Right kidney (tissue), 9 donors: Measurements from ENCODE around the gene GAGE12G.
"Not testable (repeated sequence)": the region's sequence is repeated elsewhere in the genome, so short reads cannot be mapped to it uniquely, and the experiment has no call there.

Experiments
- DNase-seq: peaks from one replicate; pipeline ENCODE4 v3.0.0-alpha.2; 2016
- long read RNA-seq, 8 donors: transcript quantifications; one replicate each; lab custom pipeline, GENCODE V29; 2026

The GAGE12G gene
- long read RNA-seq, donor 1 = 0 reads
- long read RNA-seq, donor 2 = 0 reads
- long read RNA-seq, donor 3 = 0 reads
- long read RNA-seq, donor 4 = 0 reads
- long read RNA-seq, donor 5 = 0 reads
- long read RNA-seq, donor 6 = 0 reads
- long read RNA-seq, donor 7 = 0 reads
- long read RNA-seq, donor 8 = 0 reads

- DNase-seq = not testable (repeated sequence)
Measured at GRCh38 chrX:49570100-49570499, at the start of gene GAGE12G. Gene GAGE12G, plus strand, starts transcription at chrX:49570400. Its CDS starts 1,155 bp downstream, at chrX:49571555.

GRCh38 chrX:49531877-49532276 is 38.3 kb upstream of the GAGE12G start, which contains the start of gene GAGE12C:
Gene GAGE12C, plus strand, starts transcription at chrX:49532177. Its CDS starts 1,155 bp downstream, at chrX:49533332.
- DNase-seq = not testable (repeated sequence)

- not testable (repeated sequence) for DNase-seq
Measured at GRCh38 chrX:49541433-49541832, 28.8 kb upstream of the GAGE12G start, which contains the start of gene GAGE12D. Gene GAGE12D, plus strand, starts transcription at chrX:49541733. Its CDS starts 1,155 bp downstream, at chrX:49542888.

- not testable (repeated sequence) for DNase-seq
Measured at GRCh38 chrX:49550989-49551388, 19.2 kb upstream of the GAGE12G start, which contains the start of gene GAGE12E. Gene GAGE12E, plus strand, starts transcription at chrX:49551289. Its CDS starts 1,155 bp downstream, at chrX:49552444.

- DNase-seq = not testable (repeated sequence)
Measured at GRCh38 chrX:49560542-49560941, 9.7 kb upstream of the GAGE12G start, which contains the start of gene GAGE12F. Gene GAGE12F, plus strand, starts transcription at chrX:49560842. Its CDS starts 1,155 bp downstream, at chrX:49561997.

GRCh38 chrX:49568728-49569127 is 1.5 kb upstream of the GAGE12G start:
- DNase-seq = not testable (repeated sequence)

- not testable (repeated sequence) for DNase-seq
Measured at GRCh38 chrX:49569152-49569551, 1.0 kb upstream of the GAGE12G start.

GRCh38 chrX:49579649-49580048 is 9.4 kb downstream of the GAGE12G start, which contains the start of gene GAGE12H:
Gene GAGE12H, plus strand, starts transcription at chrX:49579949. Its CDS starts 1,155 bp downstream, at chrX:49581104.
- DNase-seq = not testable (repeated sequence)

GRCh38 chrX:49589196-49589595 is 19.0 kb downstream of the GAGE12G start, which contains the start of gene GAGE2A:
Gene GAGE2A, plus strand, starts transcription at chrX:49589496. Its CDS starts 1,155 bp downstream, at chrX:49590651.
- DNase-seq = not testable (repeated sequence)

- not testable (repeated sequence) for DNase-seq
Measured at GRCh38 chrX:49589769-49590478, 19.7 kb downstream of the GAGE12G start.

- DNase-seq = not testable (repeated sequence)
Measured at GRCh38 chrX:49590488-49590887, 20.3 kb downstream of the GAGE12G start.

- DNase-seq = not testable (repeated sequence)
Measured at GRCh38 chrX:49598720-49599119, 28.5 kb downstream of the GAGE12G start, which contains the start of gene GAGE1. Gene GAGE1, plus strand, starts transcription at chrX:49599020. Its CDS starts 1,155 bp downstream, at chrX:49600175.

GRCh38 chrX:49610718-49611310 is 40.6 kb downstream of the GAGE12G start:
- DNase-seq = no peak

- DNase-seq = no peak
Measured at GRCh38 chrX:49618574-49618973, 48.4 kb downstream of the GAGE12G start.
